Psoas muscle (tissue), 8 donors: ENCODE results near the gene CHCHD3. TPM values are rescaled to one million over a fixed set of nuclear protein-coding genes. Genes with fewer than 3 reads are reported as not detected.

Experiments used
- ATAC-seq, 4 donors: fragments of 200-7000 bp; cut with Tn5 transposase; one replicate each; pipeline ENCODE4 v1.9.1; 2020; ENCODE audit warnings: moderate library complexity in 3 of 4, mild to moderate bottlenecking in 2 of 4
- DNase-seq, 2 donors: peaks; one replicate each; pipeline ENCODE4 v3.0.0-alpha.2; 2020
- H3K27ac ChIP-seq: fragments of 200-600 bp; one replicate; pipeline ENCODE4 v1.8.0; 2022
- H3K27me3 ChIP-seq, 3 donors: fragments of 200-600 bp in 1 of 3; one replicate each; pipeline versions ENCODE4 v1.6.1 to v1.8.0; 2013 to 2022; ENCODE audit warnings: low read length in 2 of 3, mild to moderate bottlenecking in 2 of 3, moderate library complexity in 1 of 3; ENCODE audit not compliant: insufficient read depth in 3 of 3
- H3K36me3 ChIP-seq, 2 donors: fragments of 200-600 bp in 1 of 2; one replicate each; pipeline versions ENCODE4 v1.6.1 to v1.8.0; 2013 to 2022; ENCODE audit warnings: low read depth in 1 of 2, mild to moderate bottlenecking in 1 of 2, moderate library complexity in 1 of 2; ENCODE audit not compliant: insufficient read depth in 1 of 2
- H3K4me1 ChIP-seq: fragments of 200-600 bp; one replicate; pipeline ENCODE4 v1.8.0; 2022
- H3K4me3 ChIP-seq: fragments of 200-600 bp; one replicate; pipeline ENCODE4 v1.8.0; 2022; ENCODE audit warnings: mild to moderate bottlenecking
- H3K9me3 ChIP-seq: fragments of 200-600 bp; one replicate; pipeline ENCODE4 v1.8.0; 2022
- CTCF ChIP-seq: fragments of 200-600 bp; IDR thresholded peaks from one replicate; pipeline ENCODE4 v1.8.0; 2022; ENCODE audit warnings: antibody characterized with exemption
- WGBS, 3 donors: extraction: QIAGEN DNeasy Blood & Tissue Kit; methylation state at CpG; one replicate each; pipeline versions ENCODE4 v1.1.6 to v1.1.7; 2013; 5-methylcytosine and 5-hydroxymethylcytosine counted together
- intact Hi-C, 2 donors: fragments of 100-400 bp; cut with DNase I; formaldehyde crosslinking; loops; one replicate each; pipeline versions ENCODE4 v1.11.0 to v1.14.2; 2022
- polyA plus RNA-seq, 3 donors: library from polyadenylated mRNA; stranded (reverse); fragments of 200-250 nt; gene quantifications; one replicate each; pipeline ENCODE4 v1.2.3, GENCODE V29; 2013
- total RNA-seq, 4 donors: library from RNA; stranded (reverse); fragmentation: NEBNext Ultra II Directional in 2 of 4; extraction: Animal tissue kit (Norgen Biotek cat#: 25700) in 2 of 4; gene quantifications; one replicate each; pipeline versions ENCODE4 v1.2.1 to v1.2.4, GENCODE V29; 2021 to 2023
- donor health status: healthy with polysubstance abuse.
- donor health status: DM: no; HTN: no; CAD: no; lungs with moderate emphysema.
- donor health status: Bipolar disorder and iron deficiency.
- donor health status: healthy.
- donor health status: DM: yes; HTN: yes; CAD: no.
- donor health status: DM: no; HTN: no; CAD: no.
- donor health status: DM: no; HTN: no; CAD: no.
- donor health status: DM: yes; HTN: yes; CAD: no.

CHCHD3 gene
- total and polyA plus RNA-seq, 7 donors, result 129 to 206 (median 184) TPM

GRCh38 chr7:132858760-132859159 lies 223.1 kb downstream of the CHCHD3 start:
- no peak overlapping the region for H3K4me3 ChIP-seq
- no peak for DNase-seq
- H3K27me3 ChIP-seq, result no peaks in the 10 kb centered on the region
- H3K4me1 ChIP-seq, result no peaks in the 10 kb centered on the region
- no peaks in the 10 kb centered on the region for H3K9me3 ChIP-seq
- no peaks in the 10 kb centered on the region for H3K36me3 ChIP-seq
- WGBS, 3 donors, result 87 to 93% (median 90%) methylated on average over 4 of the region's 4 CpGs
- intact Hi-C loops, result no loop called here
- no peak for ATAC-seq
- no peak for TF ChIP-seq CTCF
- no peak overlapping the region for H3K27ac ChIP-seq

GRCh38 chr7:132858251-132858650 lies 223.6 kb downstream of the CHCHD3 start:
- no peaks in the 10 kb centered on the region for H3K27me3 ChIP-seq
- H3K4me3 ChIP-seq, result no peak overlapping the region
- ATAC-seq, result no peak
- intact Hi-C loops, result no loop called here
- no peaks in the 10 kb centered on the region for H3K4me1 ChIP-seq
- DNase-seq, result no peak
- H3K27ac ChIP-seq, result no peak overlapping the region
- H3K36me3 ChIP-seq, result no peaks in the 10 kb centered on the region
- WGBS, 3 donors, result 84 to 99% (median 96%) methylated on average over 2 of the region's 2 CpGs
- no peak for TF ChIP-seq CTCF
- H3K9me3 ChIP-seq, result no peaks in the 10 kb centered on the region

- H3K36me3 ChIP-seq, result no peaks in the 10 kb centered on the region
- WGBS, 3 donors, result 50 to 65% (median 53%) methylated on average over 4 of the region's 4 CpGs
- H3K27ac ChIP-seq, result no peak overlapping the region
These were observed 224.2 kb downstream of the CHCHD3 start for GRCh38 chr7:132857703-132858102.

GRCh38 chr7:132857031-132857430 lies 224.9 kb downstream of the CHCHD3 start:
- TF ChIP-seq CTCF, result no peak
- no peak for DNase-seq
- no peak for ATAC-seq
- WGBS, 3 donors, result 78 to 95% (median 83%) methylated on average over 4 of the region's 4 CpGs
- Histone ChIP-seq H3K27ac (no peak overlapping the region), H3K9me3 (no peaks in the 10 kb centered on the region), H3K4me1 (no peaks in the 10 kb centered on the region), H3K4me3 (no peak overlapping the region), H3K36me3 (no peaks in the 10 kb centered on the region), H3K27me3 (no peaks in the 10 kb centered on the region)
- intact Hi-C loops, result no loop called here

More at GRCh38 chr7:132857703-132858102, 224.2 kb downstream of the CHCHD3 start:
- DNase-seq (no peak), ATAC-seq (peak; percentile 47 to 83 (median 69))
- Histone ChIP-seq H3K4me1 (no peaks in the 10 kb centered on the region), H3K4me3 (no peak overlapping the region), H3K9me3 (no peaks in the 10 kb centered on the region), H3K27me3 (no peaks in the 10 kb centered on the region)
- TF ChIP-seq CTCF, result no peak
- intact Hi-C loops, result no loop called here

GRCh38 chr7:132856416-132856815 lies 225.5 kb downstream of the CHCHD3 start:
- H3K4me3 ChIP-seq, result no peak overlapping the region
- DNase-seq, result no peak
- H3K36me3 ChIP-seq, result no peaks in the 10 kb centered on the region
- H3K4me1 ChIP-seq, result no peaks in the 10 kb centered on the region
- intact Hi-C loops, result no loop called here
- no peak for TF ChIP-seq CTCF
- ATAC-seq, result no peak
- no peaks in the 10 kb centered on the region for H3K27me3 ChIP-seq
- H3K27ac ChIP-seq, result no peak overlapping the region
- WGBS, 3 donors, result 93 to 100% (median 96%) methylated on average over 5 of the region's 5 CpGs
- no peaks in the 10 kb centered on the region for H3K9me3 ChIP-seq
